Peyer's patch (tissue), 4 donors: ENCODE results near the gene ANO10. TPM values are rescaled to one million over a fixed set of nuclear protein-coding genes. Genes with fewer than 3 reads are reported as not detected.
"Not testable (repeated sequence)": the region's sequence is repeated elsewhere in the genome, so short reads cannot be mapped to it uniquely, and the experiment has no call there.

Experiments
- DNase-seq, 3 donors: peaks; one replicate each; pipeline ENCODE4 v3.0.0-alpha.2; 2017 to 2019
- H3K27ac ChIP-seq, 4 donors: fragments of 200-600 bp; sonication (generic); one replicate each; pipeline ENCODE4 v1.5.1; 2016 to 2019
- H3K27me3 ChIP-seq, 2 donors: fragments of 200-600 bp; sonication (generic); one replicate each; pipeline ENCODE4 v1.5.1; 2019
- H3K36me3 ChIP-seq, 3 donors: fragments of 200-600 bp; sonication (generic); one replicate each; pipeline ENCODE4 v1.5.1; 2016 to 2019
- H3K4me1 ChIP-seq, 4 donors: fragments of 200-600 bp; sonication (generic); one replicate each; pipeline ENCODE4 v1.5.1; 2016 to 2019
- H3K4me3 ChIP-seq, 4 donors: fragments of 200-600 bp; sonication (generic); 1 replicate in 3 of 4; 2 replicates in 1 of 4; pipeline ENCODE4 v1.5.1; 2016 to 2019; ENCODE audit warnings: mild to moderate bottlenecking in 1 of 4
- H3K9me3 ChIP-seq, 4 donors: fragments of 200-600 bp; sonication (generic); one replicate each; pipeline ENCODE4 v1.5.1; 2016 to 2019; ENCODE audit warnings: mild to moderate bottlenecking in 1 of 4
- POLR2A ChIP-seq, 2 donors: fragments of 450-650 bp; IDR thresholded peaks; one replicate each; pipeline ENCODE4 v1.5.1; 2017; ENCODE audit warnings: antibody characterized with exemption in 2 of 2, mild to moderate bottlenecking in 2 of 2, moderate library complexity in 2 of 2
- total RNA-seq, 4 donors: library from RNA; depleted of rRNA; stranded (reverse); fragments of >200 nt; gene quantifications; one replicate each; pipeline ENCODE4 v1.1.0, GENCODE V29; 2016
- TF ChIP-seq, protein P1 (sequence below), 6 experiments: fragments of 450-650 bp in 4 of 6; fragments of 200-600 bp in 2 of 6; sonication (generic) in 1 of 6; IDR thresholded peaks; one replicate each; pipeline ENCODE4 v1.5.1; 2017 to 2019; ENCODE audit warnings: antibody characterized with exemption in 6 of 6, mild to moderate bottlenecking in 3 of 6, moderate library complexity in 1 of 6

The ANO10 gene
- total RNA-seq, 4 donors from 2014 or later, result 33.8 to 110 (median 70.0) TPM

DNA sequence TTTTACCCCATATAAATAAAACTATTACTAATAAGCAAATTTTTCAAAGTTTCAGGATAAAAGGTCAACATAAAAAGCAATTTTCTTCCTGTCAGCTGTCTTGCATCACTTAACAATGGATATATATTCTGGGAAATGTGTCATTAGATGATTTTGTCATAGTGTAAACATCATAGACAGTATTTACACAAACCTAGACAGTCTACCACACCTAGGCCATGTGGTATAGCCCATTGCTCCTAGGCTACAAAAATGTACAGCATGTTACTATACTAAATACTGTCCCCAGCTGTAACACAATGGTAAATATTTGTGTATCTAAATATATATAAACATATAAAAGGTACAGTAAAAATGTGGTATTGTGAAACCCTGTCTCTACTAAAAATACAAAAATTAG is 156.7 kb downstream of the ANO10 start:
- no peaks in the 10 kb centered on the region for H3K36me3 ChIP-seq
- no peak overlapping the region for H3K27ac ChIP-seq
- H3K9me3 ChIP-seq, result no peaks in the 10 kb centered on the region
- no peaks in the 10 kb centered on the region for H3K4me1 ChIP-seq
- no peak for DNase-seq
- H3K27me3 ChIP-seq, result no peaks in the 10 kb centered on the region
- H3K4me3 ChIP-seq, result no peak overlapping the region
- TF ChIP-seq, protein P1, sequence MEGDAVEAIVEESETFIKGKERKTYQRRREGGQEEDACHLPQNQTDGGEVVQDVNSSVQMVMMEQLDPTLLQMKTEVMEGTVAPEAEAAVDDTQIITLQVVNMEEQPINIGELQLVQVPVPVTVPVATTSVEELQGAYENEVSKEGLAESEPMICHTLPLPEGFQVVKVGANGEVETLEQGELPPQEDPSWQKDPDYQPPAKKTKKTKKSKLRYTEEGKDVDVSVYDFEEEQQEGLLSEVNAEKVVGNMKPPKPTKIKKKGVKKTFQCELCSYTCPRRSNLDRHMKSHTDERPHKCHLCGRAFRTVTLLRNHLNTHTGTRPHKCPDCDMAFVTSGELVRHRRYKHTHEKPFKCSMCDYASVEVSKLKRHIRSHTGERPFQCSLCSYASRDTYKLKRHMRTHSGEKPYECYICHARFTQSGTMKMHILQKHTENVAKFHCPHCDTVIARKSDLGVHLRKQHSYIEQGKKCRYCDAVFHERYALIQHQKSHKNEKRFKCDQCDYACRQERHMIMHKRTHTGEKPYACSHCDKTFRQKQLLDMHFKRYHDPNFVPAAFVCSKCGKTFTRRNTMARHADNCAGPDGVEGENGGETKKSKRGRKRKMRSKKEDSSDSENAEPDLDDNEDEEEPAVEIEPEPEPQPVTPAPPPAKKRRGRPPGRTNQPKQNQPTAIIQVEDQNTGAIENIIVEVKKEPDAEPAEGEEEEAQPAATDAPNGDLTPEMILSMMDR (IDR thresholded peaks at IDR 0.05), result no peak
- TF ChIP-seq POLR2A (IDR thresholded peaks at IDR 0.05), result no peak

DNA sequence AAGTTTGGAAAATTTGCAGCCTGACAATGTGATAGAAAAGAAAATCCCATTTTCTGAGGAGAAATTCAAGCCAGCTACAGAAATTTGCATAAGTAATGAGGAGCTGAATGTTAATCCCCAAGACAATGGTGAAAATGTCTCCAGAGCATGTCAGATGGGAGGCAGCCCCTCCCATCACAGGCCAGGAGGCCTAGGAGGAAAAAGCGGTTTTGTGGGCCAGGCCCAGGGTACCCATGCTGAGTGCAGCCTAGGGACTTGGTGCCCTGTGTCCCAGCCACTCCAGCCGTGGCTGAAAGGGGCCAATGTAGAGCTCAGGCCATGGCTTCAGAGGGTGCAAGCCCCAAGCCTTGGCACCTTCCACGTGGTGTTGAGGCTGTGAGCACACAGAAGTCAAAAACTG is 159.2 kb downstream of the ANO10 start:
- not testable (repeated sequence) for DNase-seq, H3K4me3 ChIP-seq, H3K27ac ChIP-seq, H3K4me1 ChIP-seq, H3K9me3 ChIP-seq, H3K27me3 ChIP-seq, H3K36me3 ChIP-seq

DNA sequence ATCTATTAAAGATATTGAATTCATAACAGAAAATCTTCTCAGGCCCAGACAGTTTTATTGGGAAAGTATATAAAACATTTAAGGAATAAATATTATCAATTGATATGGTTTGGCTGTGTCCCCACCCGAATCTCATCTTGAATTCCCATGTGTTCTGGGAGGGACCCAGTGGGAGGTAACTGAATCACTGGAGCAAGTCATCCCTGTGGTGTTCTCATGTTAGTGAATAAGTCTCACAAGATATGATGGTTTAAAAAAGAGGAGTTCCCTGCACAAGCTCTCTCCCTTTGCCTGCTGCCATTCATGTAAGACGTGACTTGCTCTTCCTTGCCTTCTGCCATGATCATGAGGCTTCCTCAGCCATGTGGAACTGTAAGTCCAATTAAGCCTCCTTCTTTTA is 160.5 kb downstream of the ANO10 start:
- Histone ChIP-seq H3K4me1 (no peaks in the 10 kb centered on the region), H3K36me3 (no peaks in the 10 kb centered on the region), H3K27me3 (no peaks in the 10 kb centered on the region), H3K27ac (no peak overlapping the region), H3K4me3 (no peak overlapping the region), H3K9me3 (no peaks in the 10 kb centered on the region)
- no peak for DNase-seq
- TF ChIP-seq POLR2A (IDR thresholded peaks at IDR 0.05), result no peak
- TF ChIP-seq, protein P1 (IDR thresholded peaks at IDR 0.05), result no peak

DNA sequence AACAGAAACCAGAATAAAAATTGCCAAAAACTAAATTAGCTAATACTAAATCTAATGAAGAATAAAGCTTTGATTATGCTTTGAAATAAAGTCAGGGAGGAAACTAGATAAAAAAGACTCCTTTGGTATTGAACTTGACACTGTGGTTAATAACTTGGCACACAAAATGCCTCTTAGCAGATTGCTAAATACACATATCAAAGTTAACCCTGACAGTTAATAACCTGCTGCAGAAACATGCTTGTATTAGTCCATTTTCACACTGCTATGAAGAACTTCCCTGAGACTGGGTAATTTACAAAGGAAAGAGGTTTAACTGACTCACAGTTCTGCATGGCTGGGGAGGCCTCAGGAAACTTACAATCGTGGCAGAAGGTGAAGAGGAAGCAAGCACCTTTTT is 164.8 kb downstream of the ANO10 start:
- DNase-seq, H3K4me1 ChIP-seq, H3K27ac ChIP-seq, H3K27me3 ChIP-seq, H3K9me3 ChIP-seq, H3K36me3 ChIP-seq, H3K4me3 ChIP-seq: not testable (repeated sequence)

DNA sequence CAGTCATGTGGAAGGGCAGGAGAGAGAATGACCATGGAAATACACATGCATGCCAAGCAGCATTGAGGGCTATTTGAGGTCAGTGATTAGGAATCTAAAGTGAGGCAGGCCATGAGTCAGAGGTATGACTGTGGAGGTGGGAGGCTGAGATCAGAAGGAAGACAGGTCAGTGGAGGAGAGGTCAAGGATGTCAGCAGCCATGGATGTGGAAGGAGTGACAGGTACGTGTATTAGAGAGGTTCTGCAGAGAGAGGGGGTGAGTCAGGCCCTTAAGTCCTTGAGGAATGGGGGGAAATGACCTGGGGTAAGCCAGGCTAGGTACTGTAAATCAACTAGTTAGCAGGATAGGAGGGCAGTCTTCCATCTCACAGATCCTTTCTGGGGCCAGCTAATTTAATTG is 166.6 kb downstream of the ANO10 start:
- no peak overlapping the region for H3K4me3 ChIP-seq

DNA sequence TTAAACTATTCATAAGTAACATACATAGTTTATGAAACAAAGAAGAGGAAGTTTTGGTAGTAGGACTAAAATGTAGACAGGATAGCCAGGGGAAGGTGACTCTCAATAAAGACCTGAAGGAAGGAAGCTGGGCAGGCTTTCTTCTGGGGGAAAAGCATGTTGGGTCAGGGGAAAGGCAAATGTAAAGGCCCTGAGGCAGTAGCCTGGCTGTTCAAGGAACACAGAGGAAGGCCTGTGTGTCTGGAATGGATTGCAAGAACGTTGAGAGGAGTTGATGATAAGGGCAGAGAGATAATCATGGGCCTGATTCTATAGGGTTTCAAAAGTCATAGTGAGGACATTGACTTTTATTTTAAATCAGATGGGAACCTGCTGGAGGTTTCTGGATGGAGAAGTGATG is 167.8 kb downstream of the ANO10 start:
- Histone ChIP-seq H3K27ac (no peak overlapping the region), H3K36me3 (no peaks in the 10 kb centered on the region), H3K4me1 (no peaks in the 10 kb centered on the region), H3K27me3 (no peaks in the 10 kb centered on the region), H3K9me3 (no peaks in the 10 kb centered on the region), H3K4me3 (no peak overlapping the region)
- TF ChIP-seq, protein P1 (IDR thresholded peaks at IDR 0.05), result no peak
- no peak for TF ChIP-seq POLR2A (IDR thresholded peaks at IDR 0.05)
- no peak for DNase-seq

More for the DNA sequence above, 166.6 kb downstream of the ANO10 start:
- DNase-seq, result no peak
- Histone ChIP-seq H3K4me1 (no peaks in the 10 kb centered on the region), H3K9me3 (no peaks in the 10 kb centered on the region), H3K36me3 (no peaks in the 10 kb centered on the region), H3K27ac (no peak overlapping the region), H3K27me3 (no peaks in the 10 kb centered on the region)
- TF ChIP-seq, protein P1 (IDR thresholded peaks at IDR 0.05), result no peak
- no peak for TF ChIP-seq POLR2A (IDR thresholded peaks at IDR 0.05)

DNA sequence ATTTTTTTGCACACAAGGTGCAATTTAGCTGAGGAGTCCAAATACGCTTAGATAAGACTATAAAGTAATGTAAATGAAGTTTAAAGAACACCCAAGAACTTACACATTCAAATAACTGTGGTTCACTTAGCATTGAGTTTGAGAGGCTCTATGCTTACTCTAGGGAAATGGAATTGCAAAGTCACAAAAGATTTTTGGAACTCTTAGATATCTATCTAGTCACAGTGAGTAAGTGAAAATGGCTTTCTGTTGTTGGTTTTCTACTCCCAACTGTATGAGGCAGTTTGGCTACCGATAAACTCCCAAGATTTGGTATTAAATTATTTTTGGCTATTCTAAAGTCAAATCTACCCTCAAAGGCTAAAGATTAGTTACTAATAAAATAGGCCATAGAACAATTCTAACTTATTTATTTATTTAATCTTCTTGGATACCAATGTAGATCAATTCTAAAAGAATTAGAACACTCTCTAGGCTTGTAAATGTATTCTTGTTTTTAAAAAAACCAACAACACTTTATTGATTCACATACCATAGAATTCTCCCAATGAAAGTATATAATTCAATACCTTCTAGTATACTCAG is 170.0 kb downstream of the ANO10 start:
- Histone ChIP-seq H3K27ac (no peak overlapping the region), H3K36me3 (no peaks in the 10 kb centered on the region), H3K27me3 (no peaks in the 10 kb centered on the region), H3K4me1 (no peaks in the 10 kb centered on the region), H3K4me3 (no peak overlapping the region), H3K9me3 (no peaks in the 10 kb centered on the region)
- DNase-seq, result no peak
- TF ChIP-seq, protein P1 (IDR thresholded peaks at IDR 0.05), result no peak
- no peak for TF ChIP-seq POLR2A (IDR thresholded peaks at IDR 0.05)
